Measurements from ENCODE around the gene LGR6. TPM values are rescaled to one million over a fixed set of nuclear protein-coding genes. Genes with fewer than 3 reads are reported as not detected.

LGR6 gene
- total and polyA plus RNA-seq, 2 of the 8 experiments (the other 6 are each of a cell fraction or from before 2014, with no cell fraction given) = 0.50 to 1.0 TPM

GRCh38 chr1:202162047-202162417 is 31.6 kb upstream of the LGR6 start:
- Histone ChIP-seq H3K36me3 (ENCODE audit: control insufficient read depth in 2 of 4, insufficient read depth in 4 of 4, low read length in 3 of 4) (no peaks in the 10 kb centered on the region), H4K20me1 (replicated peaks in 1 of 2; ENCODE audit: control insufficient read depth in 1 of 2, insufficient read depth in 2 of 2, low read length in 2 of 2) (no peaks in the 10 kb centered on the region), H3K9me3 (ENCODE audit: insufficient read depth in 2 of 2, low read depth in 1 of 2, low read length in 1 of 2) (no peaks in the 10 kb centered on the region), H4K5ac (ENCODE audit: insufficient read length, low read depth, low read length) (no peak overlapping the region), H3K79me1 (ENCODE audit: low read depth, low read length) (no peaks in the 10 kb centered on the region), H2BK120ac (replicated peaks; ENCODE audit: low read depth, low read length) (no peak overlapping the region), H2AFZ (ENCODE audit: low read length) (no peak overlapping the region), H4K8ac (ENCODE audit: extremely low read depth, insufficient read depth, low read length) (no peak overlapping the region; the same call in 1 of the 2 replicates), H3K79me2 (ENCODE audit: control insufficient read depth in 1 of 2, insufficient read depth in 2 of 2, low read length in 2 of 2) (no peaks in the 10 kb centered on the region), H2AK5ac (ENCODE audit: low read depth, low read length) (no peak overlapping the region), H2BK12ac (ENCODE audit: low read depth, low read length) (no peak overlapping the region), H3K27ac (ENCODE audit: low read depth, low read length) (no peak overlapping the region), H3K4me2 (ENCODE audit: insufficient read depth in 1 of 2, low read depth in 2 of 2, low read length in 2 of 2) (0 out of 4 replicates have a peak overlapping the region, but pooled peaks of 1 of the 2 experiments have one; percentile 5), H2BK20ac (ENCODE audit: low read length) (no peak overlapping the region), H3K56ac (replicated peaks; ENCODE audit: insufficient read length, low read depth, low read length) (no peak overlapping the region), H3K4me1 (replicated peaks in 1 of 4; ENCODE audit: control insufficient read depth in 3 of 4, insufficient read depth in 4 of 4, low read length in 3 of 4) (peaks cover 2 to 29% (median 13%) of the 10 kb centered on the region in 4 experiments), H3K4ac (replicated peaks; ENCODE audit: insufficient read length, low read depth, low read length) (no peak overlapping the region), H3K14ac (ENCODE audit: insufficient read length) (no peak overlapping the region), H3K27me3 (replicated peaks in 1 of 4; ENCODE audit: control insufficient read depth in 3 of 4, extremely low read depth in 1 of 4, insufficient read depth in 3 of 4, low read length in 3 of 4) (no peaks in the 10 kb centered on the region), H2BK15ac (ENCODE audit: low read length) (no peak overlapping the region), H3K23ac (ENCODE audit: insufficient read length) (no peak overlapping the region), H3K9ac (replicated peaks in 1 of 4; ENCODE audit: extremely low read depth in 1 of 4, low read depth in 3 of 4, low read length in 3 of 4) (no peak overlapping the region), H4K91ac (replicated peaks; ENCODE audit: insufficient read length, low read length) (peak overlapping the region; percentile 54), H2BK5ac (ENCODE audit: low read depth, low read length) (0 out of 2 replicates have a peak overlapping the region, but pooled peaks have one; percentile 42), H3K23me2 (ENCODE audit: low read depth, low read length) (no peaks in the 10 kb centered on the region), H3K18ac (ENCODE audit: extremely low read depth, low read length) (no peak overlapping the region), H3K4me3 (ENCODE audit: extremely low read depth in 1 of 4, insufficient read depth in 2 of 4, low read depth in 3 of 4, low read length in 4 of 4) (no peak overlapping the region)
- no peak for TF ChIP-seq JUN (IDR thresholded peaks at IDR 0.05; ENCODE audit: low read depth, low read length)
- no peak for TF ChIP-seq SRF (IDR thresholded peaks at IDR 0.05; ENCODE audit: low read depth, low read length)
- TF ChIP-seq PHF8 (conservative IDR thresholded peaks at IDR 0.05; ENCODE audit: low read depth, low read length) = no peak
- TF ChIP-seq E2F6 (IDR thresholded peaks at IDR 0.05) = no peak
- no peak for TF ChIP-seq HDAC2 (IDR thresholded peaks at IDR 0.05; ENCODE audit: borderline replicate concordance in 1 of 2, low read depth in 2 of 2, low read length in 2 of 2)
- TF ChIP-seq SP4 (IDR thresholded peaks at IDR 0.05; ENCODE audit: low read length) = no peak
- TF ChIP-seq JUND (IDR thresholded peaks at IDR 0.05; ENCODE audit: low read length) = no peak
- TF ChIP-seq GABPA (IDR thresholded peaks at IDR 0.05; ENCODE audit: borderline replicate concordance, insufficient read depth, low read length) = no peak
- no peak for TF ChIP-seq MAX (IDR thresholded peaks at IDR 0.05)
- DNase-seq (ENCODE audit: low read depth in 1 of 2, low spot score in 2 of 2) = no peak
- ChIA-PET POLR2A (ENCODE audit: partially characterized antibody) (interaction anchor here (0.6 to 2.7 kb wide), 2 partner anchors 152 to 442 kb away, joined by 3 to 6 read pairs; partner anchors contain the start of gene ELF3), CTCF (ENCODE audit: partially characterized antibody) (interaction anchor here (0.7 to 10.1 kb wide), 10 partner anchors 6 to 300 kb away, joined by 3 to 77 read pairs (median 4); no protein-coding TSS in a partner anchor)
- no peak for FAIRE-seq
- WGBS, 2 experiments (ENCODE audit: extremely low coverage in 1 of 2, insufficient coverage in 1 of 2, insufficient read length in 1 of 2, insufficient replicate concordance in 2 of 2, low coverage in 1 of 2, low lambda C conversion rate in 2 of 2, missing lambda C conversion rate in 1 of 2) = 100% methylated on average over 1 of the region's 4 CpGs; no CpG with 5 or more reads in 1 of the 2 experiments
